ENCODE results near the gene STK40. TPM values are rescaled to one million over a fixed set of nuclear protein-coding genes. Genes with fewer than 3 reads are reported as not detected.

The STK40 gene
- 10 to 100 TPM; 56.1 to 63.5 TPM for total RNA-seq

GRCh38 chr1:36385410-36386264 lies at the start of gene STK40:
Gene STK40 (minus strand): TSS chr1:36385924. CDS start chr1:36361332, 24,592 bp downstream.
- no peaks in the 10 kb centered on the region for H3K27me3 Mint-ChIP-seq (ENCODE audit: low read depth)
- H3K9me3 Mint-ChIP-seq: no peaks in the 10 kb centered on the region
- peak; percentile 87 to 89 for ATAC-seq (replicated peaks in 1 of 2)
- H3K27ac Mint-ChIP-seq: peak within 1 kb of the TSS; percentile 93
- H3K36me3 Mint-ChIP-seq (ENCODE audit: insufficient read depth in 2 of 2): peaks cover 2 to 16% of the 10 kb centered on the region in 2 donors
- peak; percentile 95 to 98 for DNase-seq
- H3K4me1 Mint-ChIP-seq (ENCODE audit: low read depth): peaks cover 79% of the 10 kb centered on the region
- peak within 1 kb of the TSS; percentile 87 to 94 for H3K4me3 Mint-ChIP-seq

GRCh38 chr1:36433102-36433501 lies 47.4 kb upstream of the STK40 start:
- Mint-ChIP-seq H3K4me3 (no peak overlapping the region), H3K36me3 (ENCODE audit: insufficient read depth in 2 of 2) (no peaks in the 10 kb centered on the region), H3K27ac (no peak overlapping the region), H3K4me1 (ENCODE audit: low read depth) (peaks cover 5% of the 10 kb centered on the region), H3K27me3 (ENCODE audit: low read depth) (no peaks in the 10 kb centered on the region), H3K9me3 (no peaks in the 10 kb centered on the region)
- ATAC-seq (replicated peaks in 1 of 2) (no peak), DNase-seq (no peak)

GRCh38 chr1:36432616-36433015 lies 46.9 kb upstream of the STK40 start:
- H3K27ac Mint-ChIP-seq: no peak overlapping the region
- H3K9me3 Mint-ChIP-seq: no peaks in the 10 kb centered on the region
- no peaks in the 10 kb centered on the region for H3K27me3 Mint-ChIP-seq (ENCODE audit: low read depth)
- no peak overlapping the region for H3K4me3 Mint-ChIP-seq
- ATAC-seq (replicated peaks in 1 of 2) (no peak), DNase-seq (no peak)
- peaks cover 5% of the 10 kb centered on the region for H3K4me1 Mint-ChIP-seq (ENCODE audit: low read depth)
- no peaks in the 10 kb centered on the region for H3K36me3 Mint-ChIP-seq (ENCODE audit: insufficient read depth in 2 of 2)

GRCh38 chr1:36425791-36426190 lies 40.1 kb upstream of the STK40 start:
- Mint-ChIP-seq H3K27ac (no peak overlapping the region), H3K4me1 (ENCODE audit: low read depth) (peaks cover 13% of the 10 kb centered on the region), H3K9me3 (no peaks in the 10 kb centered on the region), H3K36me3 (ENCODE audit: insufficient read depth in 2 of 2) (peaks cover 0 to under 1% of the 10 kb centered on the region in 2 donors), H3K27me3 (ENCODE audit: low read depth) (no peaks in the 10 kb centered on the region), H3K4me3 (no peak overlapping the region)
- DNase-seq (peak; percentile 4 to 18), ATAC-seq (replicated peaks in 1 of 2) (peak; percentile 66 to 78)

- Mint-ChIP-seq H3K36me3 (ENCODE audit: insufficient read depth in 2 of 2) (peaks cover 0 to 1% of the 10 kb centered on the region in 2 donors), H3K9me3 (no peaks in the 10 kb centered on the region), H3K4me1 (ENCODE audit: low read depth) (peaks cover 20% of the 10 kb centered on the region), H3K27me3 (ENCODE audit: low read depth) (no peaks in the 10 kb centered on the region), H3K4me3 (no peak overlapping the region), H3K27ac (peak overlapping the region; percentile 94)
- DNase-seq (no peak), ATAC-seq (replicated peaks in 1 of 2) (no peak)
Measured at GRCh38 chr1:36421649-36422048, 35.9 kb upstream of the STK40 start.

GRCh38 chr1:36420836-36421317 lies 35.2 kb upstream of the STK40 start:
- Mint-ChIP-seq H3K4me3 (peak overlapping the region; percentile 22 to 50), H3K36me3 (ENCODE audit: insufficient read depth in 2 of 2) (peaks cover 0 to 1% of the 10 kb centered on the region in 2 donors), H3K9me3 (no peaks in the 10 kb centered on the region), H3K4me1 (ENCODE audit: low read depth) (peaks cover 18% of the 10 kb centered on the region), H3K27ac (peak overlapping the region; percentile 94), H3K27me3 (ENCODE audit: low read depth) (no peaks in the 10 kb centered on the region)
- peak; percentile 96 to 97 for ATAC-seq (replicated peaks in 1 of 2)
- DNase-seq: peak; percentile 92 to 94

GRCh38 chr1:36420409-36420808 lies 34.7 kb upstream of the STK40 start:
- no peak for DNase-seq
- ATAC-seq (replicated peaks in 1 of 2): no peak
- Mint-ChIP-seq H3K36me3 (ENCODE audit: insufficient read depth in 2 of 2) (peaks cover 0 to 1% of the 10 kb centered on the region in 2 donors), H3K4me1 (ENCODE audit: low read depth) (peaks cover 14% of the 10 kb centered on the region), H3K4me3 (peak overlapping the region; percentile 22 to 50), H3K27me3 (ENCODE audit: low read depth) (no peaks in the 10 kb centered on the region), H3K9me3 (no peaks in the 10 kb centered on the region), H3K27ac (peak overlapping the region; percentile 94)

GRCh38 chr1:36419569-36419968 lies 33.8 kb upstream of the STK40 start:
- Mint-ChIP-seq H3K4me3 (no peak overlapping the region), H3K4me1 (ENCODE audit: low read depth) (peaks cover 14% of the 10 kb centered on the region), H3K27me3 (ENCODE audit: low read depth) (no peaks in the 10 kb centered on the region), H3K27ac (peak overlapping the region; percentile 77), H3K36me3 (ENCODE audit: insufficient read depth in 2 of 2) (peaks cover 0 to 1% of the 10 kb centered on the region in 2 donors), H3K9me3 (no peaks in the 10 kb centered on the region)
- ATAC-seq (replicated peaks in 1 of 2) (no peak), DNase-seq (no peak)

- H3K27ac Mint-ChIP-seq: no peak overlapping the region
- ATAC-seq (replicated peaks in 1 of 2) (no peak), DNase-seq (no peak)
- H3K36me3 Mint-ChIP-seq (ENCODE audit: insufficient read depth in 2 of 2): peaks cover 0 to 1% of the 10 kb centered on the region in 2 donors
- H3K4me1 Mint-ChIP-seq (ENCODE audit: low read depth): peaks cover 14% of the 10 kb centered on the region
- H3K4me3 Mint-ChIP-seq: no peak overlapping the region
- H3K27me3 Mint-ChIP-seq (ENCODE audit: low read depth): no peaks in the 10 kb centered on the region
- no peaks in the 10 kb centered on the region for H3K9me3 Mint-ChIP-seq
Measured at GRCh38 chr1:36419140-36419539, 33.4 kb upstream of the STK40 start.

GRCh38 chr1:36417931-36418330 lies 32.2 kb upstream of the STK40 start:
- H3K36me3 Mint-ChIP-seq (ENCODE audit: insufficient read depth in 2 of 2): peaks cover 0 to 1% of the 10 kb centered on the region in 2 donors
- H3K27ac Mint-ChIP-seq: no peak overlapping the region
- H3K9me3 Mint-ChIP-seq: no peaks in the 10 kb centered on the region
- peaks cover 14% of the 10 kb centered on the region for H3K4me1 Mint-ChIP-seq (ENCODE audit: low read depth)
- H3K27me3 Mint-ChIP-seq (ENCODE audit: low read depth): no peaks in the 10 kb centered on the region
- DNase-seq (no peak), ATAC-seq (replicated peaks in 1 of 2) (no peak)
- H3K4me3 Mint-ChIP-seq: no peak overlapping the region

- Mint-ChIP-seq H3K27me3 (ENCODE audit: low read depth) (no peaks in the 10 kb centered on the region), H3K4me1 (ENCODE audit: low read depth) (peaks cover 26% of the 10 kb centered on the region)
Measured at GRCh38 chr1:36415661-36416326, 30.1 kb upstream of the STK40 start.

GRCh38 chr1:36414384-36414783 lies 28.7 kb upstream of the STK40 start:
- Mint-ChIP-seq H3K27me3 (ENCODE audit: low read depth) (no peaks in the 10 kb centered on the region), H3K4me3 (no peak overlapping the region), H3K36me3 (ENCODE audit: insufficient read depth in 2 of 2) (peaks cover 0 to 7% of the 10 kb centered on the region in 2 donors), H3K27ac (no peak overlapping the region), H3K9me3 (no peaks in the 10 kb centered on the region), H3K4me1 (ENCODE audit: low read depth) (peaks cover 24% of the 10 kb centered on the region)
- DNase-seq: no peak
- ATAC-seq (replicated peaks in 1 of 2): no peak

More at GRCh38 chr1:36415661-36416326, 30.1 kb upstream of the STK40 start:
- Mint-ChIP-seq H3K4me3 (no peak overlapping the region), H3K36me3 (ENCODE audit: insufficient read depth in 2 of 2) (peaks cover 0 to under 1% of the 10 kb centered on the region in 2 donors), H3K27ac (no peak overlapping the region), H3K9me3 (no peaks in the 10 kb centered on the region)
- ATAC-seq (replicated peaks in 1 of 2) (no peak), DNase-seq (no peak)

Data from activated T-cell treated with anti-CD3 and anti-CD28 coated beads, Interleukin-2, amount 50 U/mL, for 72 hours (primary cell).